AG20443 (cell line): Measurements from ENCODE around the gene BMPR1A.
A peak's percentile ranks its signal among the peaks of the same experiment; 100 is the strongest.

Source experiments
- DNase-seq: peaks from one replicate; pipeline ENCODE4 v3.0.0; 2012; ENCODE audit warnings: low spot score, mixed read lengths

BMPR1A gene

GRCh38 chr10:86802473-86803108, 46.2 kb downstream of the BMPR1A start:
- DNase-seq, result no peak

- no peak for DNase-seq
These were observed 46.7 kb downstream of the BMPR1A start for GRCh38 chr10:86803156-86803555.

GRCh38 chr10:86804805-86805204, 48.4 kb downstream of the BMPR1A start:
- DNase-seq, result no peak

- peak; percentile 13 for DNase-seq
These were observed 56.7 kb downstream of the BMPR1A start for GRCh38 chr10:86813101-86813500.

GRCh38 chr10:86813982-86814381, 57.6 kb downstream of the BMPR1A start:
- DNase-seq, result no peak

GRCh38 chr10:86815035-86815617, 58.7 kb downstream of the BMPR1A start:
- DNase-seq, result peak; percentile 61

GRCh38 chr10:86815640-86816039, 59.2 kb downstream of the BMPR1A start:
- DNase-seq, result no peak

GRCh38 chr10:86817246-86817645, 60.8 kb downstream of the BMPR1A start:
- DNase-seq, result no peak

- DNase-seq, result no peak
These were observed 63.1 kb downstream of the BMPR1A start for GRCh38 chr10:86819567-86819966.

- DNase-seq, result no peak
These were observed 64.1 kb downstream of the BMPR1A start for GRCh38 chr10:86820509-86820908.

- DNase-seq, result no peak
These were observed 65.1 kb downstream of the BMPR1A start for GRCh38 chr10:86821388-86821999.

GRCh38 chr10:86823565-86823964, 67.1 kb downstream of the BMPR1A start:
- DNase-seq, result no peak

GRCh38 chr10:86824151-86824550, 67.7 kb downstream of the BMPR1A start:
- DNase-seq, result no peak

- DNase-seq, result no peak
These were observed 68.9 kb downstream of the BMPR1A start for GRCh38 chr10:86825366-86825765.

GRCh38 chr10:86827639-86828038, 71.2 kb downstream of the BMPR1A start:
- no peak for DNase-seq

GRCh38 chr10:86828145-86828544, 71.7 kb downstream of the BMPR1A start:
- no peak for DNase-seq

GRCh38 chr10:86829472-86829871, 73.1 kb downstream of the BMPR1A start:
- no peak for DNase-seq

- DNase-seq, result no peak
These were observed 73.7 kb downstream of the BMPR1A start for GRCh38 chr10:86830043-86830591.

- no peak for DNase-seq
These were observed 77.5 kb downstream of the BMPR1A start for GRCh38 chr10:86833969-86834368.

GRCh38 chr10:86836044-86836443, 79.6 kb downstream of the BMPR1A start:
- no peak for DNase-seq

GRCh38 chr10:86837663-86838062, 81.2 kb downstream of the BMPR1A start:
- DNase-seq, result no peak

- no peak for DNase-seq
These were observed 84.1 kb downstream of the BMPR1A start for GRCh38 chr10:86840498-86840897.

- no peak for DNase-seq
These were observed 89.7 kb downstream of the BMPR1A start for GRCh38 chr10:86846088-86846487.
